MM.1S (cell line): ENCODE measurements around the gene CFAP58.

Experiments used
- DNase-seq: peaks from one replicate; pipeline ENCODE4 v3.0.0-alpha.2; 2015
- H2AFZ ChIP-seq: fragments of 300-600 bp; sonication (generic); 2 replicates; pipeline ENCODE4 v1.6.0; 2016; ENCODE audit warnings: antibody characterized with exemption, low read length
- H3F3A ChIP-seq: fragments of 300-600 bp; sonication (generic); 2 replicates; pipeline ENCODE4 v1.6.1; 2016; ENCODE audit warnings: mild to moderate bottlenecking, antibody characterized with exemption, low read length, moderate library complexity, mixed read lengths; ENCODE audit not compliant: insufficient read depth
- H3K27ac ChIP-seq: fragments of 300-600 bp; sonication (generic); 2 replicates; pipeline ENCODE4 v1.5.1; 2016; ENCODE audit warnings: mild to moderate bottlenecking, low read length
- H3K27me3 ChIP-seq: fragments of 300-600 bp; sonication (generic); replicated peaks from 2 replicates; pipeline ENCODE4 v1.6.0; 2016; ENCODE audit warnings: low read length; ENCODE audit not compliant: insufficient read depth
- H3K36me3 ChIP-seq: fragments of 300-600 bp; sonication (generic); replicated peaks from 2 replicates; pipeline ENCODE4 v1.6.1; 2016; ENCODE audit warnings: mild to moderate bottlenecking, low read length, mixed read lengths; ENCODE audit not compliant: insufficient read depth
- H3K4me1 ChIP-seq: fragments of 300-600 bp; sonication (generic); 2 replicates; pipeline ENCODE4 v1.6.1; 2016; ENCODE audit warnings: low read length, mixed read lengths
- H3K4me2 ChIP-seq: fragments of 300-600 bp; sonication (generic); 2 replicates; pipeline ENCODE4 v1.6.0; 2016; ENCODE audit warnings: low read depth, low read length
- H3K4me3 ChIP-seq: fragments of 300-600 bp; sonication (generic); 2 replicates; pipeline ENCODE4 v1.5.1; 2016; ENCODE audit warnings: low read length, mixed read lengths
- H3K79me2 ChIP-seq: fragments of 300-600 bp; sonication (generic); 2 replicates; pipeline ENCODE4 v1.6.1; 2016; ENCODE audit warnings: mixed run types, low read length, mixed read lengths
- H3K9ac ChIP-seq: fragments of 300-600 bp; sonication (generic); 2 replicates; pipeline ENCODE4 v1.6.1; 2016; ENCODE audit warnings: low read length, mixed read lengths
- H3K9me2 ChIP-seq: fragments of 300-600 bp; sonication (generic); replicated peaks from 2 replicates; pipeline ENCODE4 v1.6.1; 2016; ENCODE audit warnings: mild to moderate bottlenecking, low read length, mixed read lengths; ENCODE audit not compliant: insufficient read depth
- H3K9me3 ChIP-seq: fragments of 300-600 bp; sonication (generic); replicated peaks from 2 replicates; pipeline ENCODE4 v1.6.1; 2016; ENCODE audit warnings: mild to moderate bottlenecking, low read length, mixed read lengths; ENCODE audit not compliant: insufficient read depth
- H4K20me1 ChIP-seq: fragments of 300-600 bp; sonication (generic); 2 replicates; pipeline ENCODE4 v1.6.1; 2016; ENCODE audit warnings: mild to moderate bottlenecking, low read length, moderate library complexity, mixed read lengths; ENCODE audit not compliant: insufficient read depth
- CTCF ChIP-seq: fragments of 300-600 bp; sonication (generic); IDR thresholded peaks from 2 replicates; pipeline ENCODE4 v1.5.1; 2016; ENCODE audit warnings: antibody characterized with exemption, low read length, mixed read lengths
- EZH2 ChIP-seq: fragments of 300-600 bp; sonication (generic); optimal IDR thresholded peaks from 2 replicates; pipeline ENCODE3; 2017; ENCODE audit warnings: low read depth, mild to moderate bottlenecking, antibody characterized with exemption, low read length, mixed read lengths
- EZH2phosphoT487 ChIP-seq: fragments of 300-600 bp; sonication (generic); IDR thresholded peaks from 2 replicates; pipeline ENCODE4 v1.6.1; 2018; ENCODE audit warnings: antibody characterized with exemption, low read length

Gene CFAP58

DNA sequence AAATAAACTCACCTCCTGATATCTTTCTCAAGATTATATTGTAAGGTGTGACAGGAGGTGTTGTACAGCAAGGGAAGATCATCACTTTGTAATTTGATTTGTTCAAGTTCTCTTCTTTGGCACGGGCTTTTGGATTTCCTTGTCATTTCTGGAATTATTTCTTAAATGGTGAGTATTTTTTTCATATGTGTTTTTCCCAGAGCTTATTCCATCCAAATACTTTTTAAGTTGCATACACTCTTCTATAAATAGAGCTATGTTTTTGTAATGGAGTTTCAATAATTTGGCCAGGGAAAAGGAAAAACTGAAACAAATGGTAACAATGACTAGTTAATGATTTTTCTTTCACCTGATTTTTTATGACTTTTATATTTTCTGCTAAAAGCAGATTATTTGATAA, 92.5 kb downstream of the CFAP58 start:
- Histone ChIP-seq H3F3A (no peaks in the 10 kb centered on the region), H3K9ac (no peak overlapping the region), H3K27me3 (no peaks in the 10 kb centered on the region), H3K4me1 (no peaks in the 10 kb centered on the region), H2AFZ (no peak overlapping the region), H3K27ac (no peak overlapping the region), H3K4me2 (no peak overlapping the region), H3K36me3 (no peaks in the 10 kb centered on the region), H3K79me2 (no peaks in the 10 kb centered on the region), H3K9me2 (no peaks in the 10 kb centered on the region), H4K20me1 (no peaks in the 10 kb centered on the region), H3K4me3 (no peak overlapping the region), H3K9me3 (no peaks in the 10 kb centered on the region)
- DNase-seq, result no peak
- TF ChIP-seq CTCF (no peak), EZH2 (no peak), EZH2phosphoT487 (no peak)

DNA sequence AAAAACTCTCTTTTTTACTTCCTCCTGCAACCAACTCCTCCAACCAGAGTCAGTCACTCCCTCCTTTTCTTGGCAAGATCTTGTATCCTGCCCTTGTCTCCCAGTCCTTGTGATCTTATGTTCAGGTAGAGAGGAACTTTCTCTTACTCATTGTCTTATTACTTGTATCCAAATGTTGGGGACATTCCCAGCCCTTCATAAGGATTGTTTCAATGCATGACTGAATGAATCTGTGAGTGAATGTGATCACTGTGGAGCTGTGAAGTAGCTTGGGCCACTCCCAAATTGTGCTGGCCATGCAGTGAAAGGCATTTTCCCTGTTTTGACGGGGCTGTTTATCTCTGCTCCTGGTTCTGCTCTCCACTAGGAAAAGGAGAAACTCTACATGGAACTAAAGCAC, 93.7 kb downstream of the CFAP58 start:
- H3K4me3 ChIP-seq, result no peak overlapping the region
- DNase-seq, result no peak
- H3K9me2 ChIP-seq, result no peaks in the 10 kb centered on the region
- no peaks in the 10 kb centered on the region for H3F3A ChIP-seq
- no peaks in the 10 kb centered on the region for H3K36me3 ChIP-seq
- no peak overlapping the region for H3K4me2 ChIP-seq
- no peak overlapping the region for H3K9ac ChIP-seq
- no peaks in the 10 kb centered on the region for H3K27me3 ChIP-seq
- no peak overlapping the region for H3K27ac ChIP-seq
- no peaks in the 10 kb centered on the region for H3K79me2 ChIP-seq
- H3K4me1 ChIP-seq, result no peaks in the 10 kb centered on the region
- H3K9me3 ChIP-seq, result no peaks in the 10 kb centered on the region
- no peaks in the 10 kb centered on the region for H4K20me1 ChIP-seq
- TF ChIP-seq EZH2, result no peak
- TF ChIP-seq EZH2phosphoT487, result no peak
- TF ChIP-seq CTCF, result no peak
- H2AFZ ChIP-seq, result no peak overlapping the region

DNA sequence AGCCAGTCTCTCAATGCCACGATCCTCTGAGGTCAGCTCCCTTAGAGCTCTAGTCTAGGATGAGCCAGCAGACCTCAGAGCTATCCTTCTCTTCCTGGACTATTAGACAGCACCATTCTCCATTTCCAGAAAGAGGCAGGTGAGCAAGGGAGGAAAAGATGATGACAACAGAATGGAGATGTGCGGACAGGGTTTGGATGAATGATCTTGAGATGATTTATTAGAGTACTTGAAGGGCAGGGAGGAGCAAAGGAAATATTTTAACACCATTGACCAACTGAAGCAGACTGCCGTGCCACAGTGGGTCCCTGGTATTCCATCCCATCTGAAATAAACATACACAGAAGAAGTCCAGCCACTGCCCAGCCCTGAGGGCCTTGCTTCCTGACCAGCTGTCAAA, 94.3 kb downstream of the CFAP58 start:
- Histone ChIP-seq H3K4me2 (no peak overlapping the region), H2AFZ (no peak overlapping the region), H3K27ac (no peak overlapping the region), H3K79me2 (no peaks in the 10 kb centered on the region), H4K20me1 (no peaks in the 10 kb centered on the region), H3K9ac (no peak overlapping the region), H3K9me3 (no peaks in the 10 kb centered on the region), H3K9me2 (no peaks in the 10 kb centered on the region), H3F3A (no peaks in the 10 kb centered on the region), H3K27me3 (no peaks in the 10 kb centered on the region), H3K36me3 (no peaks in the 10 kb centered on the region), H3K4me3 (no peak overlapping the region), H3K4me1 (no peaks in the 10 kb centered on the region)
- DNase-seq, result no peak
- TF ChIP-seq CTCF (no peak), EZH2 (no peak), EZH2phosphoT487 (no peak)
